Stimulated activated CD8-positive, alpha-beta memory T cell treated with anti-CD3 and anti-CD28 coated beads, Interleukin-4, amount 100 ng/mL, for 4 hours (primary cell): Measurements from ENCODE around the gene SPINT2.
A peak's percentile ranks its signal among the peaks of the same experiment; 100 is the strongest.
"Not testable (repeated sequence)": the region's sequence is repeated elsewhere in the genome, so short reads cannot be mapped to it uniquely, and the experiment has no call there.

ENCODE experiments used
- DNase-seq, 2 donors: peaks; one replicate each; pipeline ENCODE4 v3.0.0-alpha.2; 2020; ENCODE audit warnings: low read depth in 2 of 2, low spot score in 1 of 2

SPINT2 gene

GRCh38 chr19:38319421-38320258 lies 55.3 kb downstream of the SPINT2 start, which contains the start of gene KCNK6:
TSS of gene KCNK6 (plus strand) at chr19:38319845. CDS start at chr19:38319951, 106 bp downstream.
- DNase-seq = peak; percentile 13 to 54

GRCh38 chr19:38320969-38321339 lies 56.6 kb downstream of the SPINT2 start:
- no peak for DNase-seq

DNA sequence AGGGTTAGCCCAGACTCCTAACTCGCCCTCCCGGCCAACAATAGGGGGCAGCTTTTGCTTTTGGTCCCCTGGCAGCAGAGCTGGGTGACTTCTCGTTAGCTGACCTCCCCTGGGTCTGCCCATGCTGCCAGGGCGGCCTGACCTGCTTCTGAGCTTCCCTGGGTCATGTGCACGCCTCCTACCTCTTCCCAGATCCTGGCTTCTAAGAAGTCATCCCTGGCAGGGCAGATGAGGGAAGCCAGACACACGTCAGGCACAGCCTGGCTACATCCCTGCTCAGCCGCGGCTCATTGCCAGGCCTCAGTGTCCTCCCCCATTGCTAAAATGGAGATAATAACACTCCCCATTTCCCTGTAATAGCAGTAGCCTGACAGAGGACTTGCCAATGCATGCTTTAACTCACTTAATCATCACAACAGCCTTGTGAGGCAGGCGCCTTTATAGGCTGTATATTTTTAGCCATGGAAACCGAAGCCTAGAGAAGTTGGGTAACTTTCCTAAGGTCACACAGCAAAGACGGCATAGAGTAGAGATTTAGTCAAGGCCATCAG lies 57.3 kb downstream of the SPINT2 start:
- no peak for DNase-seq

DNA sequence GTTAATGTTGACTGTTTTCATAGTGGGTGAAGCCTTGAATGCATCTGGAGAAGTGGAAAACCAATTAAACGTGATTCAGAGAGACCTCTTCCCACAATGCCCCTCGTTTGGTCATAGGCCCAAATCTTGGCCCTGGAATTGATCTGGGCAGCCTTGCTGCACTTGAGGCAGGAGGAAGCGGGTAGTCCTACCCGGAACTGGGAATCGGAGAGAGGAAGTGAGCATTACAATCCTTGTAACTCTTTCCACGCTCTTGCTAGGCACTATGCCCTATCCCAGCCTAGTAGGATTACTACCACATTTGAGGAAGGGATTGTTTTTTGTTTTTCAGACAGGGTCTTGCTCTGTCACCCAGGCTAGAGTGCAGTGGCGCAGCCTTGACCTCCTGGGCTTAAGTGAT lies 58.9 kb downstream of the SPINT2 start:
- DNase-seq = no peak

DNA sequence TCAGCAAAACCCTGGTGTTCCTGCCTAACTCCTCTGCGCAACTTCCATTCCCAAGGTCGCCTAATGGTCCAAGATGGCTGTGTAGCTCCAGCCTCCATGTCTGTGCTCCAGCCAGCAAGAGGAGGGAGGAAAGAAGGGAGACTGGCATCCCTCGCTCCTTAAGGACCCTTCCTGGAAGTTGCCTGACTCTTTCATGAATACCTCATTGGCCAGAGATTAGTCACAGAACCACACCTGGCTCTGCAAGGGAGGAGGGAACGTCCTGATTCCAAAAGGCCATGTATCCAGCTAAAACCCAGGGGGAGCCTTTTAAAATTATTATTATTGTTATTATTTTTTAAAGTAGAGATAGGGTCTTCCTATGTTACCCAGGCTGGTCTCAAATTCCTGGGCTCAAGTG lies 60.1 kb downstream of the SPINT2 start:
- DNase-seq = no peak

DNA sequence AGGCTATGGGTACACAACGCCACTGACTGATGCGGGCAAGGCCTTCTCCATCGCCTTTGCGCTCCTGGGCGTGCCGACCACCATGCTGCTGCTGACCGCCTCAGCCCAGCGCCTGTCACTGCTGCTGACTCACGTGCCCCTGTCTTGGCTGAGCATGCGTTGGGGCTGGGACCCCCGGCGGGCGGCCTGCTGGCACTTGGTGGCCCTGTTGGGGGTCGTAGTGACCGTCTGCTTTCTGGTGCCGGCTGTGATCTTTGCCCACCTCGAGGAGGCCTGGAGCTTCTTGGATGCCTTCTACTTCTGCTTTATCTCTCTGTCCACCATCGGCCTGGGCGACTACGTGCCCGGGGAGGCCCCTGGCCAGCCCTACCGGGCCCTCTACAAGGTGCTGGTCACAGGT lies 62.2 kb downstream of the SPINT2 start:
- DNase-seq = no peak

DNA sequence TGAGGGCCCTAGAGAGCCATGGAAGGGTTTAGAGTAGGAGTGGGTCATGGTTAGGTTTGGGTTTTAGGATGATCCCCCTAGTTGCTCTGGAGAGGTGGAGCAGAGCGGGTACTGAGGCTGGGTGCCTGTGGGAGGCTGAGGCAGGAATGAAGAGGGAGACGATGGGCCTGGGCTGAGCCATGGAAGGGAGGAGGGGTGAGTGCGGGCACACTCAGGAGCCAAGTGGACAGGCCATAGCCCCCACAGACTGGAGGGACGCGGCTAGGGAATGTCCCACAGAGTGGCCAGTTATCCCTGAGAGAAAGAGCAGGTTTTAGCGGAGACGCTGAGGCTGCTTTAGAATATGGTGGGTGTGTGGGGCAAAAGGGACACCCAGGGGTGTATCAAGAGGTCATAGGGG lies 65.3 kb downstream of the SPINT2 start:
- no peak for DNase-seq

- no peak for DNase-seq
These were observed 67.4 kb downstream of the SPINT2 start for GRCh38 chr19:38331728-38332127.

GRCh38 chr19:38333245-38333644 lies 68.9 kb downstream of the SPINT2 start:
- no peak for DNase-seq

DNA sequence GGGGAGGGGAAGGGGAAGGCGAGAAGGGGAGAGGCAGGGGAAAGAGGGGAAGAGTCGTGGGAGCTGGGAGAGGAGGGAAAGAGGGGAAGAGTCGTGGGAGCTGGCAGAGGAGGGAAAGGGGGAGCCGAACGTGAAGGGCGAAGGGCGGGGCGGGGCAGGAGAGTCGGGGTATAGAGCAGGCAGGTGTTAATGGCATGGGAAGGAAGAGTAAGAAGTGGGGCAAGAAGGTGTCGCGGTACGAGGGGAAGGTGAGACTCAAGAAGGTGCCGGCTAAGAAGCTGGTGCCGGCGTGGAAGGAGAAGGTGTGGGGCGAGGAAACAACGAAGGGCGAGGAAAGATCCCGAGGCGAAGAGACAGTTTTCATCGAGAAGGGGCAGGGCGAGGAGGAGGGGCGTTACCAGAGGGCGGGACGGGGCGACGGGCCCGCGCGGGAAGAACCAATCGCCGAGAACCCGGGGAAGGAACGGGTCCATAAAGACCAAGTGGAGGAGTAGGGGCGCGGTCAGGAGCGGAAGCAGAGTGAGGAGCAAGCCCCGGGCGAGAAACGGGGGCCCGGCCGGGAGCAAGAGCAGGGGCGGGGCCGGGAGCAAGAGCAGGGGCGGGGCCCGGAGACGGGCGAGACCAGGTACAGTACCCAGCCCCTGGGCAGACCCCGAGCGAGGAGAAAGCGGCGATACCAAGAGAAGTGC lies 71.7 kb downstream of the SPINT2 start:
- DNase-seq = peak; percentile 87 to 88

GRCh38 chr19:38336638-38337359 lies 72.4 kb downstream of the SPINT2 start:
- peak; percentile 89 to 92 for DNase-seq

DNA sequence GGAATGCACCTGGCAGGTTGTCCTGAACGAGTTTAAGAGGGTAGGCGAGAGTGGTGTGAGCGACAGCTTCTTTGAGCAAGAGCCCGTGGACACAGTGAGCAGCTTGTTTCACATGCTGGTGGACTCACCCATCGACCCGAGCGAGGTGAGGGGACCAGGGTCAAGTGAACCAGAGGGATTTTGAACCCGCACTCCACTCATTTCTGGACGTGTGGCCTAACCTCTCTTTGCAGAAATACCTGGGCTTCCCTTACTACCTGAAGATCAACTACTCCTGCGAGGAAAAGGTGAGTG lies 72.9 kb downstream of the SPINT2 start:
- no peak for DNase-seq

DNA sequence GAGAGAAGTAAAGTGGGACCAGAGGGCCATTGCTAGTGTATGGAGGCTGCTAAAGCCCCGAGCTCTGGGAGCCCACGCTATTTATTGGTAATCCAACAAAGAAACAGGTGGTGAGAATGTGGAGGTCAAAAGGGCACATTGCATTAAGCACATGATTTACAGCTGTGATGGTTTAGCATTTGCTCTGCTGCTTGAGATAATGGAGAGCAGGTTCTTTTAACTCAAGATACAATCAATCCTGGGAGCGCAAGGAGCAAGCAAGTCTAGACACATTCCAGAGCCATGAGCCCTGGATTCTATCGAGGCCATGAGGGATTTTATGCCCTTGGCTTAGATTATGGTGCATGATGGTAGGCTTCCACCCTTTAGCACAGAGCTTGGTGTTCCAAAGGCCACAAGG lies 74.6 kb downstream of the SPINT2 start:
- DNase-seq = not testable (repeated sequence)

DNA sequence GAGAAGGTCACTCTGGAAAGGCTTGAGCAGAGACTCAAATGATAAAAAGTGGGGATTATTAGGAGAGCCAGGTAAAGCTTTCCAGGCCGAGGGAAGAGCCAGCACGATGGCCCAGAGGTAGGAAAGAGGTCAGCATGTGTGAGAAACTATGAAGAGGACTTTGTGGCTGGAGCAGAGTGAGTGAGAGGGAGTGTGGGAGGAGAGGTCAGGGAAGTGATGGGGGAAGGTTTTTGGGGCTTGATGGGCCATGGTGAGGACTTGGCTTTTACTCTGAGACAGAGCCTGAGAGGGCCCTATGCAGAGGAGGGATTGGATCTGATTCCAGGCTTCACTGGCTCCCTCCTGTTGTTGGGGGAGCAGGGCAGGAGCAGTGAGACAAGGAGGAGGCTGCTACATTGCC lies 76.6 kb downstream of the SPINT2 start:
- no peak for DNase-seq
